Mucosa of descending colon (tissue), 3 donors: ENCODE results near the gene USF1. TPM values are rescaled to one million over a fixed set of nuclear protein-coding genes. Genes with fewer than 3 reads are reported as not detected.
A peak's percentile ranks its signal among the peaks of the same experiment; 100 is the strongest.

Experiments used
- ATAC-seq: fragments of 200-7000 bp; cut with Tn5 transposase; one replicate; pipeline ENCODE4 v1.9.1; 2020; ENCODE audit warnings: mild to moderate bottlenecking, moderate library complexity
- DNase-seq, 3 donors: peaks; one replicate each; pipeline ENCODE4 v3.0.0-alpha.2; 2020
- H3K36me3 ChIP-seq: fragments of 200-600 bp; one replicate; pipeline ENCODE4 v1.8.0; 2021; ENCODE audit warnings: low read depth, mild to moderate bottlenecking
- H3K4me1 ChIP-seq: fragments of 200-600 bp; one replicate; pipeline ENCODE4 v1.8.0; 2021; ENCODE audit warnings: low read depth, mild to moderate bottlenecking
- H3K4me3 ChIP-seq: fragments of 200-600 bp; one replicate; pipeline ENCODE4 v1.8.0; 2021; ENCODE audit warnings: mild to moderate bottlenecking
- H3K9me3 ChIP-seq: fragments of 200-600 bp; one replicate; pipeline ENCODE4 v1.8.0; 2021; ENCODE audit warnings: mild to moderate bottlenecking
- CTCF ChIP-seq: fragments of 200-600 bp; IDR thresholded peaks from one replicate; pipeline ENCODE4 v1.8.0; 2022; ENCODE audit warnings: antibody characterized with exemption, mild to moderate bottlenecking
- intact Hi-C, 2 donors: fragments of 100-400 bp; cut with DNase I in 1 of 2; cut with micrococcal nuclease in 1 of 2; formaldehyde crosslinking; loops; one replicate each; pipeline versions ENCODE4 v1.11.0 to v1.11.1; 2022; cut with DNase I, micrococcal nuclease
- total RNA-seq, 3 donors: library from RNA; stranded (reverse); fragmentation: NEBNext Ultra II Directional in 2 of 3; extraction: Animal tissue kit (Norgen Biotek cat#: 25700) in 2 of 3; gene quantifications; one replicate each; pipeline versions ENCODE4 v1.2.1 to v1.2.4, GENCODE V29; 2021 to 2023
- donor health status: DM: no; HTN: no; CAD: no; lungs with moderate emphysema.
- donor health status: DM: no; HTN: no; CAD: no.
- donor health status: DM: no; HTN: yes; CAD: no.

USF1 gene
- total RNA-seq, 3 donors from 2014 or later, result 66.8 to 80.5 (median 71.7) TPM

DNA sequence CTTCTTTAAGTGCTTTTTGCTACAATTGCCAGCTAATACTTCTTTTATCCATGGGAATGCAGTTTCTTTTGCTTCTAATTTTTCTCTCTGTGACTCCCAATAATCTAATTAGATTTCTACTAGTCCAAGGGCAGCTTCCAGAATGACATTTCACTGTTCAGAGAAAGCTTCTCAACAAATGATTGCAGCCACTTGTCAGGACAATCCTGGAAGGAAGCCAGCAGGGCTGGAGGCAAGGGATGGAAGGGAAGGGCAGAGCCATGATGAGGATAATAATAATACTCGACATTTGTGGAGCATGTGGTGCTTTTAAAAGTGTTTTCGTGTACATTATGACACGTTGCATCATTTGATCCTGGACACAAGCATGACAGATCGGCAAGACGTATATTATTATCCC, 44.3 kb downstream of the USF1 start:
- Histone ChIP-seq H3K9me3 (no peaks in the 10 kb centered on the region), H3K36me3 (no peaks in the 10 kb centered on the region), H3K4me1 (peaks cover 3% of the 10 kb centered on the region), H3K4me3 (no peak overlapping the region)
- ATAC-seq (no peak), DNase-seq (no peak)
- intact Hi-C loops, result no loop called here
- TF ChIP-seq CTCF, result no peak

- ATAC-seq (no peak), DNase-seq (no peak)
- Histone ChIP-seq H3K4me3 (no peak overlapping the region), H3K9me3 (no peaks in the 10 kb centered on the region), H3K36me3 (no peaks in the 10 kb centered on the region), H3K4me1 (peaks cover 3% of the 10 kb centered on the region)
- no peak for TF ChIP-seq CTCF
- intact Hi-C loops, result no loop called here
These were observed 44.9 kb downstream of the USF1 start for GRCh38 chr1:161000736-161001480.

DNA sequence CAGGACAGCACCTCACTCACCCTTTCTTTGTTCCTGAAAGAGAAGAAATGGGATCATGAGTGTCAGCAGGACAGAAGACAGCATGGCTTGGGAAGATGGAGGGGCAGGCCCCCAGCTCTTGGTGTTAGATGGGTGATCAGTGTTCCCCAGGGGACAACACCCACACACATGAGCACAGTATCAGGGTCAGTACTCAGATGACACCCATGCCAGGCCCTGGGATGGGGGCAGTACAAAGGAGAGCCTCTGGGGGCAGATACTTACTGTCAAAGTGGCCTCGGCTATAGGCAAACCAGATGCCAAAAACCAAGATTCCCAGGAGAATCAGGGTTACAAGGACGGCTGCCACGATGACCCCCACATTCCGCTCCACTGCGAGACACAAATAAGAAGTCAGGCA, 46.4 kb downstream of the USF1 start:
- peaks cover 3% of the 10 kb centered on the region for H3K4me1 ChIP-seq
- no peak for TF ChIP-seq CTCF
- no peaks in the 10 kb centered on the region for H3K36me3 ChIP-seq
- intact Hi-C loops, result loop anchor here (5.0 to 10.0 kb wide), 2 partner anchors 95 to 98 kb away; partner anchors contain the start of gene KLHDC9 (in 2 of the 2)
- H3K4me3 ChIP-seq, result no peak overlapping the region
- H3K9me3 ChIP-seq, result no peaks in the 10 kb centered on the region
- DNase-seq, result no peak
- no peak for ATAC-seq

GRCh38 chr1:160997323-160998038, 48.3 kb downstream of the USF1 start:
- Histone ChIP-seq H3K4me1 (peaks cover 3% of the 10 kb centered on the region), H3K4me3 (no peak overlapping the region), H3K36me3 (no peaks in the 10 kb centered on the region), H3K9me3 (no peaks in the 10 kb centered on the region)
- DNase-seq (peak in 2 of 3 donors; percentile 78 to 86), ATAC-seq (peak; percentile 87)
- intact Hi-C loops, result loop anchor here (5.0 to 10.0 kb wide), 2 partner anchors 97 to 100 kb away; partner anchors contain the start of gene KLHDC9 (in 2 of the 2)
- peak; percentile 38 for TF ChIP-seq CTCF

DNA sequence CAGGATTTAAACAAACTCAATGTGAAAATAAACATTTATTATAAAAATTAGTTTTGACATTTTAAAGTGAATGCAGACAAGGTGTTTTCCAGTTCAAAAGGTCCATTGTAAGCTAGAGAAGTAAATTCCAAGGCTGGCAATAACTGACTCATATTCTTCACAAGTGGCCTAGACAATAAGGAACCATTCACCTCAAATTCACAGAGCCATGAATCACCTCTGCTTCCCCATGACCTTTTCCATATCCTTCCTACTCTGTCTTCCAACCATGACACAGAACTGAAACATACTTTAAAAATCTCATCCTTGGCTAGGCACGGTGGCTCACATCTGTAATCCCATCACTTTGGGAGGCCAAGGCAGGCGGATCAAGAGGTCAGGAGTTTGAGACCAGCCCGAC, 49.6 kb downstream of the USF1 start:
- no peak for TF ChIP-seq CTCF
- no peak for DNase-seq

More for the DNA sequence above, 49.6 kb downstream of the USF1 start:
- Histone ChIP-seq H3K36me3 (no peaks in the 10 kb centered on the region), H3K4me3 (no peak overlapping the region), H3K4me1 (peaks cover 3% of the 10 kb centered on the region), H3K9me3 (no peaks in the 10 kb centered on the region)
- intact Hi-C loops, result loop anchor here (5.0 to 10.0 kb wide), 2 partner anchors 99 to 101 kb away; partner anchors contain the start of gene KLHDC9 (in 2 of the 2)
- peak; percentile 81 for ATAC-seq
